ENCODE data around the gene PDE2A.

PDE2A gene
- 0.67 to 2.7 (median 0.97) reads per million in 9 experiments for total RNA-seq

- H3K4me3 Mint-ChIP-seq: no peak within 1 kb of the TSS
- no peaks in the 10 kb centered on the region for H3K9me3 Mint-ChIP-seq
- H3K27ac Mint-ChIP-seq: no peak within 1 kb of the TSS
- ATAC-seq (replicated peaks) (no peak), DNase-seq (no peak)
- H3K27me3 Mint-ChIP-seq: peaks cover 65 to 91% of the 10 kb centered on the region in 2 donors
- peaks cover 10% of the 10 kb centered on the region in 2 donors for H3K4me1 Mint-ChIP-seq (ENCODE audit: low read depth in 2 of 2)
- peaks cover 15% of the 10 kb centered on the region for H3K36me3 Mint-ChIP-seq (ENCODE audit: insufficient read depth)
Observed at GRCh38 chr11:72673943-72674828, at the start of gene PDE2A. TSS of gene PDE2A (minus strand) at chr11:72674422. CDS start at chr11:72674207, 215 bp downstream.

GRCh38 chr11:72723508-72723907, 49.3 kb upstream of the PDE2A start:
- no peak for ATAC-seq (replicated peaks)
- no peak for DNase-seq
- peaks cover 58 to 60% of the 10 kb centered on the region in 2 donors for H3K4me1 Mint-ChIP-seq (ENCODE audit: low read depth in 2 of 2)
- H3K9me3 Mint-ChIP-seq: no peaks in the 10 kb centered on the region
- peaks cover 41% of the 10 kb centered on the region for H3K36me3 Mint-ChIP-seq (ENCODE audit: insufficient read depth)
- H3K27me3 Mint-ChIP-seq: no peaks in the 10 kb centered on the region
- H3K27ac Mint-ChIP-seq: peak overlapping the region; percentile 29 to 99
- H3K4me3 Mint-ChIP-seq: peak overlapping the region in 1 of 2 donors; percentile 20

GRCh38 chr11:72722050-72722748, 48.0 kb upstream of the PDE2A start:
- H3K27ac Mint-ChIP-seq: peak overlapping the region; percentile 98 to 99
- peaks cover 59 to 65% of the 10 kb centered on the region in 2 donors for H3K4me1 Mint-ChIP-seq (ENCODE audit: low read depth in 2 of 2)
- no peaks in the 10 kb centered on the region for H3K27me3 Mint-ChIP-seq
- H3K4me3 Mint-ChIP-seq: peak overlapping the region; percentile 93 to 97
- ATAC-seq (replicated peaks) (peak; percentile 78), DNase-seq (peak; percentile 79 to 88 (median 80))
- peaks cover 41% of the 10 kb centered on the region for H3K36me3 Mint-ChIP-seq (ENCODE audit: insufficient read depth)
- H3K9me3 Mint-ChIP-seq: no peaks in the 10 kb centered on the region

- peaks cover 59 to 66% of the 10 kb centered on the region in 2 donors for H3K4me1 Mint-ChIP-seq (ENCODE audit: low read depth in 2 of 2)
- peaks cover 43% of the 10 kb centered on the region for H3K36me3 Mint-ChIP-seq (ENCODE audit: insufficient read depth)
- peak overlapping the region; percentile 98 to 99 for H3K27ac Mint-ChIP-seq
- no peaks in the 10 kb centered on the region for H3K27me3 Mint-ChIP-seq
- peak overlapping the region; percentile 93 to 97 for H3K4me3 Mint-ChIP-seq
- H3K9me3 Mint-ChIP-seq: no peaks in the 10 kb centered on the region
- peak; percentile 53 to 65 (median 59) for DNase-seq
- ATAC-seq (replicated peaks): peak; percentile 65
Observed at GRCh38 chr11:72721689-72722049, 47.4 kb upstream of the PDE2A start.

- H3K27ac Mint-ChIP-seq: peak overlapping the region; percentile 98 to 99
- ATAC-seq (replicated peaks) (no peak), DNase-seq (no peak)
- H3K4me1 Mint-ChIP-seq (ENCODE audit: low read depth in 2 of 2): peaks cover 60 to 68% of the 10 kb centered on the region in 2 donors
- peak overlapping the region; percentile 93 to 97 for H3K4me3 Mint-ChIP-seq
- H3K27me3 Mint-ChIP-seq: no peaks in the 10 kb centered on the region
- H3K36me3 Mint-ChIP-seq (ENCODE audit: insufficient read depth): peaks cover 44% of the 10 kb centered on the region
- H3K9me3 Mint-ChIP-seq: no peaks in the 10 kb centered on the region
Observed at GRCh38 chr11:72721276-72721675, 47.1 kb upstream of the PDE2A start.

GRCh38 chr11:72720784-72721183, 46.6 kb upstream of the PDE2A start:
- Mint-ChIP-seq H3K4me3 (peak overlapping the region; percentile 93 to 97), H3K9me3 (no peaks in the 10 kb centered on the region), H3K4me1 (ENCODE audit: low read depth in 2 of 2) (peaks cover 64 to 70% of the 10 kb centered on the region in 2 donors), H3K27me3 (no peaks in the 10 kb centered on the region), H3K27ac (peak overlapping the region; percentile 98 to 99), H3K36me3 (ENCODE audit: insufficient read depth) (peaks cover 44% of the 10 kb centered on the region)
- DNase-seq (no peak), ATAC-seq (replicated peaks) (no peak)

- no peak for DNase-seq
- H3K4me1 Mint-ChIP-seq (ENCODE audit: low read depth in 2 of 2): peaks cover 60 to 73% of the 10 kb centered on the region in 2 donors
- peaks cover 42% of the 10 kb centered on the region for H3K36me3 Mint-ChIP-seq (ENCODE audit: insufficient read depth)
Observed at GRCh38 chr11:72720047-72720446, 45.8 kb upstream of the PDE2A start.

GRCh38 chr11:72719551-72719950, 45.3 kb upstream of the PDE2A start:
- ATAC-seq (replicated peaks) (no peak), DNase-seq (no peak)
- peak overlapping the region; percentile 98 to 99 for H3K27ac Mint-ChIP-seq
- no peaks in the 10 kb centered on the region for H3K27me3 Mint-ChIP-seq
- H3K4me1 Mint-ChIP-seq (ENCODE audit: low read depth in 2 of 2): peaks cover 62 to 74% of the 10 kb centered on the region in 2 donors
- peak overlapping the region; percentile 93 to 97 for H3K4me3 Mint-ChIP-seq
- peaks cover 38% of the 10 kb centered on the region for H3K36me3 Mint-ChIP-seq (ENCODE audit: insufficient read depth)
- H3K9me3 Mint-ChIP-seq: no peaks in the 10 kb centered on the region

More at GRCh38 chr11:72720047-72720446, 45.8 kb upstream of the PDE2A start:
- no peak for ATAC-seq (replicated peaks)
- Mint-ChIP-seq H3K27ac (peak overlapping the region; percentile 98 to 99), H3K9me3 (no peaks in the 10 kb centered on the region), H3K27me3 (no peaks in the 10 kb centered on the region), H3K4me3 (peak overlapping the region; percentile 93 to 97)

- ATAC-seq (replicated peaks) (peak; percentile 2), DNase-seq (no peak)
- peaks cover 38% of the 10 kb centered on the region for H3K36me3 Mint-ChIP-seq (ENCODE audit: insufficient read depth)
- H3K4me1 Mint-ChIP-seq (ENCODE audit: low read depth in 2 of 2): peaks cover 66 to 77% of the 10 kb centered on the region in 2 donors
- H3K4me3 Mint-ChIP-seq: peak overlapping the region; percentile 93 to 97
- H3K27ac Mint-ChIP-seq: peak overlapping the region; percentile 98 to 99
- no peaks in the 10 kb centered on the region for H3K27me3 Mint-ChIP-seq
- H3K9me3 Mint-ChIP-seq: no peaks in the 10 kb centered on the region
Observed at GRCh38 chr11:72719144-72719543, 44.9 kb upstream of the PDE2A start.

- H3K27me3 Mint-ChIP-seq: no peaks in the 10 kb centered on the region
- H3K36me3 Mint-ChIP-seq (ENCODE audit: insufficient read depth): peaks cover 34% of the 10 kb centered on the region
- H3K4me3 Mint-ChIP-seq: peak overlapping the region in 1 of 2 donors; percentile 16
- H3K9me3 Mint-ChIP-seq: no peaks in the 10 kb centered on the region
- ATAC-seq (replicated peaks): no peak
- peaks cover 66 to 70% of the 10 kb centered on the region in 2 donors for H3K4me1 Mint-ChIP-seq (ENCODE audit: low read depth in 2 of 2)
- H3K27ac Mint-ChIP-seq: peak overlapping the region; percentile 98 to 99
- DNase-seq: no peak
Observed at GRCh38 chr11:72718101-72718501, 43.9 kb upstream of the PDE2A start.

- peaks cover 33% of the 10 kb centered on the region for H3K36me3 Mint-ChIP-seq (ENCODE audit: insufficient read depth)
- no peak overlapping the region for H3K4me3 Mint-ChIP-seq
- no peak for DNase-seq
- H3K9me3 Mint-ChIP-seq: no peaks in the 10 kb centered on the region
- ATAC-seq (replicated peaks): no peak
- peak overlapping the region in 1 of 2 donors; percentile 78 for H3K27ac Mint-ChIP-seq
- H3K27me3 Mint-ChIP-seq: no peaks in the 10 kb centered on the region
- peaks cover 64 to 67% of the 10 kb centered on the region in 2 donors for H3K4me1 Mint-ChIP-seq (ENCODE audit: low read depth in 2 of 2)
Observed at GRCh38 chr11:72716788-72717435, 42.7 kb upstream of the PDE2A start.

GRCh38 chr11:72716290-72716689, 42.1 kb upstream of the PDE2A start:
- no peak overlapping the region for H3K4me3 Mint-ChIP-seq
- H3K9me3 Mint-ChIP-seq: no peaks in the 10 kb centered on the region
- H3K36me3 Mint-ChIP-seq (ENCODE audit: insufficient read depth): peaks cover 33% of the 10 kb centered on the region
- ATAC-seq (replicated peaks) (no peak), DNase-seq (no peak)
- H3K27me3 Mint-ChIP-seq: no peaks in the 10 kb centered on the region
- peak overlapping the region; percentile 30 to 78 for H3K27ac Mint-ChIP-seq
- H3K4me1 Mint-ChIP-seq (ENCODE audit: low read depth in 2 of 2): peaks cover 58 to 61% of the 10 kb centered on the region in 2 donors

GRCh38 chr11:72712841-72713240, 38.6 kb upstream of the PDE2A start:
- Mint-ChIP-seq H3K4me3 (no peak overlapping the region), H3K36me3 (ENCODE audit: insufficient read depth) (peaks cover 48% of the 10 kb centered on the region), H3K27ac (peak overlapping the region; percentile 46 to 78), H3K27me3 (no peaks in the 10 kb centered on the region), H3K4me1 (ENCODE audit: low read depth in 2 of 2) (peaks cover 33 to 36% of the 10 kb centered on the region in 2 donors), H3K9me3 (no peaks in the 10 kb centered on the region)
- no peak for ATAC-seq (replicated peaks)
- no peak for DNase-seq

Measured in effector memory CD8-positive, alpha-beta T cell (primary cell).